ENCODE results near the gene CCM2L. TPM values are rescaled to one million over a fixed set of nuclear protein-coding genes. Genes with fewer than 3 reads are reported as not detected.

CCM2L gene
- total RNA-seq, 2 experiments from 2014 or later = not detected

DNA sequence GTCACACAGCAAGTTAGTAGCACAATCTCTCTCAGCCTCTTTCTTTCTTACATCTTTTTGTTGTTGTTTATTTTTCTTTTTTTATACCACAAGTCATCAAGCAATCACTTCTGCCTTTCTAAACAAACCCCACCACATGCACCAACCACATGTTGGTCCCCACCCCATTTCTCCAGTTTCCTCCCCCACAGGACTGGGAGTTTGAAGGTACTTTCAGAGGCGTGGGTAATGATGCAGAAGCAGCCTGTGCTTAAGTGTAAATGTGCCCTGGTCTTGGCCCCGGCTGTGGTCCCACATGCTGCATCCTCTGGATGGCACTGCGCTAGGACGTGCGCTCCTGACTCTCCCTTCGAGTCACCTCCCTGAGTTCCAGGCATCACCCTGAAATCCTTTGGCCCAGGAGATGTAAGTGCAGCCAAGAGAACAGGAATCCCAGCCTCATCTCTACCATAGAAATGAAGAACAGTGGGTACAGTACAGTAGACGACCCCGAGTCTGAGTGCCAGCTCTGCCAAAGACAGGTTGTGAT is 47.5 kb downstream of the CCM2L start:
- Mint-ChIP-seq H3K4me3 (no peak overlapping the region), H3K4me1 (peaks cover 8% of the 10 kb centered on the region), H3K36me3 (no peaks in the 10 kb centered on the region), H3K27me3 (peaks cover 66% of the 10 kb centered on the region), H3K9me3 (ENCODE audit: low read depth) (no peaks in the 10 kb centered on the region), H3K27ac (no peak overlapping the region)
- DNase-seq (no peak), ATAC-seq (no peak)
- CTCF ChIA-PET = interaction anchor here (0.7 kb wide), 1 partner anchor 369 kb away, joined by 3 read pairs; no protein-coding TSS in a partner anchor

DNA sequence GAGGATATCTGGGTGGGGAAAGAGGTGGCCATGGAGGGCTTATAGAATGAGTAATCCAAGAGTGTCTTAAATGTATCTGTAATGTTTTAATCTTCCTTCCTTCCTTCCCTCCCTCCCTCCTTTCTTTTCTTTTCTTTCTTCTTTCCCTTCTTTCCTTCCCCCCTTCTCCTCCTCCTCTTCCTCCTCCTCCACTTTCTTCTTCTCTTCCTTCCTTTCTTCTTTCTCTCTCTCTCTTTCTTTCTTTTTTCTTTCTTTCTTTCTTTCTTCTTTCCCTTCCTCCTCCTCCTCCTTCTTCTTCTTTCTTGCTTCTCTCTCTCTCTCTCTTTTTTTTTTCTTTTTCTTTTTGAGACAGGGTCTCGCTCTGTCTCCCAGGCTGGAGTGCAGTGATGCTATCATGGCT is 49.0 kb downstream of the CCM2L start:
- no peak overlapping the region for H3K4me3 Mint-ChIP-seq
- H3K4me1 Mint-ChIP-seq = peaks cover 9% of the 10 kb centered on the region
- peaks cover 54% of the 10 kb centered on the region for H3K27me3 Mint-ChIP-seq
- H3K9me3 Mint-ChIP-seq (ENCODE audit: low read depth) = no peaks in the 10 kb centered on the region
- H3K36me3 Mint-ChIP-seq = no peaks in the 10 kb centered on the region
- no peak overlapping the region for H3K27ac Mint-ChIP-seq
- ATAC-seq (no peak), DNase-seq (no peak)
- CTCF ChIA-PET = interaction anchor here (1.3 kb wide), 1 partner anchor 16 kb away, joined by 3 read pairs; no protein-coding TSS in a partner anchor

DNA sequence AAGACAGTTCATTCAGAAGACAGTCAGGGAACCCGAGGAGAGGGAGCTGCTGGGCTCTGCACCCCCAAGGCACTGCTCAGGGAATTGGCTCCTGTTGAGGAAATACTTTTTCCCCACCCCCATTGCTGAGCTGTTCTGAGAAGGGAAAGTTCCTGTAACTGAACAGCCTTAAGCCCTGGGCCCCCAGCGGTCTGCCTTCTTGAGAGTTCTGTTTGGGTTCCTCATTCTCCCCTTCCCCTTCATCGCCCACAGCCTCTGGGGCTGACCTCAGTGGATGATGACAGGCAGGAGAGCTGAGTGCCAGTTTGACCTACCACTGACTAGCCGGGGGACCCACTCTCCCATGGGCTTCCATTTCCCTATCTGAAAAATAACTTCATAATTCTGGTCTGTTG is 52.5 kb downstream of the CCM2L start:
- H3K36me3 Mint-ChIP-seq = no peaks in the 10 kb centered on the region
- CTCF ChIA-PET = interaction anchor here (1.0 kb wide), 1 partner anchor 29 kb away, joined by 3 read pairs; no protein-coding TSS in a partner anchor
- H3K27ac Mint-ChIP-seq = no peak overlapping the region
- ATAC-seq (no peak), DNase-seq (no peak)
- H3K27me3 Mint-ChIP-seq = peaks cover 46% of the 10 kb centered on the region
- no peaks in the 10 kb centered on the region for H3K9me3 Mint-ChIP-seq (ENCODE audit: low read depth)
- peaks cover 9% of the 10 kb centered on the region for H3K4me1 Mint-ChIP-seq
- no peak overlapping the region for H3K4me3 Mint-ChIP-seq

DNA sequence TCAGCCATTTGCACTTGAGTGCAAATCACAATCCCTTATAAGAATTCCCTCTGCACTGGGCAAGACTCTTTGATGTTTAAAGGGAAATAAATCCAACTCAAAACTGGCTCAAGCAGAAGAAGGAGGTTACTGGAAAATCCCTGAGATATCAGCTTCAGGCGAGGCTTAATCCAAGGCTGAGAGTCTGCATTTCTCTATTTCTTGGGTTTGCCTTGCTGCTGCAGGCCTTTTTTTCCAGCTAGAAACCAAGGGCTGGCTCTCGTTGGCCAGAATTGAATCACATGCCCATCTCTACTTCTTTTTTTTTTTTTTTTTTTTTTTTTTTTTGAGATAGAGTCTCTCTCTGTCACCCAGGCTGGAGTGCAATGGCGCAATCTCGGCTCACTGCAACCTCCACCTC is 53.5 kb downstream of the CCM2L start:
- DNase-seq = no peak
- Mint-ChIP-seq H3K36me3 (no peaks in the 10 kb centered on the region), H3K4me3 (no peak overlapping the region), H3K27ac (no peak overlapping the region), H3K9me3 (ENCODE audit: low read depth) (no peaks in the 10 kb centered on the region), H3K4me1 (peaks cover 9% of the 10 kb centered on the region), H3K27me3 (peaks cover 38% of the 10 kb centered on the region)
- CTCF ChIA-PET = interaction anchor here (1.1 kb wide), 1 partner anchor 28 kb away, joined by 4 read pairs; no protein-coding TSS in a partner anchor
- ATAC-seq = no peak

DNA sequence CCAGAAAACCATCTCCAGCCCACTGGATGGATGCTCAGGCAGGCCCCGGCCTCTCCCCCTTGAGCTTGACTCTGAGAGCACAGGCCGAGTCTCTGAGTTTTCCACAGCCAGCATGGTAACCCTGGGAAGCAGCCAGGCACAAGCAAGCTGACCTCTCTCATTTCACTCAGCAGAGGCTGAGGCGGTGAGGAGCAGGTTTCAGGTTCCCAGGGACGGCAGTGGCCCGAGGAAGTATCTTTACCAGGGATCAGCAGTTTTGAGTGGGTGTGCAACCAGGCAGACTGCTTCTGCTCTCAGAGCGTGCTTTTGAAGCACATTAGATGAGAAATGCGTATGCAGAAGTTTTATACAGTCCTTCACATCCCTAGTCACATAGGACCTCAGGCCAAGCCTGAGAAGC is 54.4 kb downstream of the CCM2L start:
- ATAC-seq = no peak
- H3K36me3 Mint-ChIP-seq = no peaks in the 10 kb centered on the region
- peaks cover 30% of the 10 kb centered on the region for H3K27me3 Mint-ChIP-seq
- H3K9me3 Mint-ChIP-seq (ENCODE audit: low read depth) = no peaks in the 10 kb centered on the region
- no peak overlapping the region for H3K4me3 Mint-ChIP-seq
- CTCF ChIA-PET = interaction anchor here (1.1 to 1.2 kb wide), 2 partner anchors 27 to 241 kb away, joined by 3 to 4 read pairs; no protein-coding TSS in a partner anchor
- peaks cover 14% of the 10 kb centered on the region for H3K4me1 Mint-ChIP-seq
- no peak overlapping the region for H3K27ac Mint-ChIP-seq
- DNase-seq = no peak

DNA sequence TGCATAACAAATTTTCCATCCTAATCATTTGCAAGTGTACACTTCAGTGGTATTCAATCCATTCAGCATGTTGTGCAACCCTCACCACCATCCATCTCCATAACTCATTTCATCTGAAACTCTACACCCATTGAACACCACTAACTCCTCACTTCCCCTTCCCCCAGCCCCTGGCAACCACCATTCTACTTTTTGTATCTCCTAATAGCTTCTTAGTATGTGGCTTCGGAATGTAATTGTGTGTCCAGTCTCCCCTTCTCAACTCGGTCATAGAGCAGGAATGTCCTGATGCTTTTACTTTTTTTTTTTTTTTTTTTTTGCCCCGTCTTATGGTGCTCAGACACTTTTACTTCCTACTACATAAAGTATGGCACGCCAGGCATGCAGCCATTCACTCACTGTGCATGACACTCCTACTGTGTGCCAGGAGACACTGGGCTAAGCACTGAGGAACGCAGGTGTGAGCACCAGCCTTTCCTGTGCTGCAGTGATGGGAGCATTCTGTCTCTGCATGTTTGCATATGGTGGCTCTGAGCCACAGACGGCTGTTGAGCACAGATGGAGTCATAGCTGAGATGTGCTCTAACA is 57.1 kb downstream of the CCM2L start:
- Mint-ChIP-seq H3K9me3 (ENCODE audit: low read depth) (no peaks in the 10 kb centered on the region), H3K36me3 (no peaks in the 10 kb centered on the region), H3K4me3 (no peak overlapping the region), H3K27me3 (peaks cover 11% of the 10 kb centered on the region), H3K27ac (no peak overlapping the region), H3K4me1 (peaks cover 21% of the 10 kb centered on the region)
- no peak for DNase-seq
- CTCF ChIA-PET = no interaction called here
- ATAC-seq = no peak

DNA sequence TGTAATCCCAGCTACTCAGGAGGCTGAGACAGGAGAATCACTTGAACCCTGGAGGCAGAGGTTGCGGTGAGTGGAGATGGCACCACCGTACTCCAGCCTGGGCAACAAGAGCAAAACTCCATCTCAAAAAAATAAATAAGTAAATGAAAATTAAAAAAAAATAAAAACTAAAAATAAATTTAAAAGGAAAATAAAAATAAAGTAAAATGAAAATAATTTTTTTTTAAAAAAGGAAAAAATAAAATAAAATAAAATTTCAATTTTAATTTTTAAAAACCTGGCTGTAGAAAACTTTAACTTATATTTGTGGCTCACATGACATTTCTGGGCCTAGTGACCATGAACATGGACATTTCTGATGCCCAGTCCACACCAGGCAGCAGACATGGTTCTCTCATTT is 57.9 kb downstream of the CCM2L start:
- H3K4me3 Mint-ChIP-seq = no peak overlapping the region
- H3K27me3 Mint-ChIP-seq = peaks cover 8% of the 10 kb centered on the region
- H3K4me1 Mint-ChIP-seq = peaks cover 16% of the 10 kb centered on the region
- no peak overlapping the region for H3K27ac Mint-ChIP-seq
- no peaks in the 10 kb centered on the region for H3K9me3 Mint-ChIP-seq (ENCODE audit: low read depth)
- ATAC-seq (no peak), DNase-seq (no peak)
- H3K36me3 Mint-ChIP-seq = no peaks in the 10 kb centered on the region
- CTCF ChIA-PET = interaction anchor here (1.0 kb wide), 1 partner anchor 18 kb away, joined by 3 read pairs; no protein-coding TSS in a partner anchor

DNA sequence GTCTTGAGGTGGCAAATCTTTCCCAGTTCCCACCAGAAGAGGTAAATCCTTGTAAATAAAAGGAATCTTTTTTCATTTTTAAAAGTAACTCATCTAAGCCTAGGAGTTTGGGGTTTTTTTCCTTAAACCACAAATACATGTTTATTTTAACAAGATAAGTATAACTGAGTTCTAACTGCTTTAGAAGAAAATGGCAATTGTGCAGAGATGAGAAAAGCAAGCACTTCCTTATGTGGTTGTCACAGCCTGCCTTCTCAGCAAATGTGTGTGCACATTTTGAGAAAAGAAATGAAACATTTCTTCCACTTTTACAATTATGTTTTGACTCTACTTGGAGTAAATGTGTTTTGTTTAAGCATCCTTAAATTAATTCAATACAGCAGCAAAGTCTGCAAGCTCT is 59.5 kb downstream of the CCM2L start:
- CTCF ChIA-PET = interaction anchor here (0.5 kb wide), 1 partner anchor 23 kb away, joined by 3 read pairs; no protein-coding TSS in a partner anchor
- no peak for DNase-seq

DNA sequence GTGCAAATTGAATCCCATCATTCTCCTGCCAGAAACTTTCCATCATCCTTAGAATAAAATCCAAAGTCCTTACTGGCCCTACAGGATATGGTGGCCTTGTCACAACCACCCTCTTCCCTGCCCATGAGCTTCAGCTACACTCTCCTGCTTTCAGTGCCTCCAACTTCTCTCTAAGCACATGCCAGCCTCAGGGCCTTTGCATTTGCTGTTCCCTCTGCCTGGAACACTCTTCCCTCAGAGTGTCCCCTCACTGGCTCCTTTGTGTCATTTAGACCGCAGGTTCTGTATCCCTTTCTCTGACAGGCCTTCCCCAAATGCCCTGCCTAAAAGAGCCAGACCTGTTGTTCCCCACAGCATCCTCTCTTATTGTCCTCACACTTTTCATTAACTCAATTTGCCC is 60.0 kb downstream of the CCM2L start:
- Mint-ChIP-seq H3K4me3 (no peak overlapping the region), H3K27me3 (peaks cover 9% of the 10 kb centered on the region), H3K36me3 (no peaks in the 10 kb centered on the region), H3K4me1 (peaks cover 14% of the 10 kb centered on the region), H3K27ac (no peak overlapping the region), H3K9me3 (ENCODE audit: low read depth) (no peaks in the 10 kb centered on the region)
- DNase-seq = no peak
- no peak for ATAC-seq
- CTCF ChIA-PET = no interaction called here

More for the DNA sequence above, 59.5 kb downstream of the CCM2L start:
- no peaks in the 10 kb centered on the region for H3K36me3 Mint-ChIP-seq
- peaks cover 8% of the 10 kb centered on the region for H3K27me3 Mint-ChIP-seq
- no peak overlapping the region for H3K27ac Mint-ChIP-seq
- H3K4me3 Mint-ChIP-seq = no peak overlapping the region
- no peaks in the 10 kb centered on the region for H3K9me3 Mint-ChIP-seq (ENCODE audit: low read depth)
- ATAC-seq = no peak
- H3K4me1 Mint-ChIP-seq = peaks cover 14% of the 10 kb centered on the region

DNA sequence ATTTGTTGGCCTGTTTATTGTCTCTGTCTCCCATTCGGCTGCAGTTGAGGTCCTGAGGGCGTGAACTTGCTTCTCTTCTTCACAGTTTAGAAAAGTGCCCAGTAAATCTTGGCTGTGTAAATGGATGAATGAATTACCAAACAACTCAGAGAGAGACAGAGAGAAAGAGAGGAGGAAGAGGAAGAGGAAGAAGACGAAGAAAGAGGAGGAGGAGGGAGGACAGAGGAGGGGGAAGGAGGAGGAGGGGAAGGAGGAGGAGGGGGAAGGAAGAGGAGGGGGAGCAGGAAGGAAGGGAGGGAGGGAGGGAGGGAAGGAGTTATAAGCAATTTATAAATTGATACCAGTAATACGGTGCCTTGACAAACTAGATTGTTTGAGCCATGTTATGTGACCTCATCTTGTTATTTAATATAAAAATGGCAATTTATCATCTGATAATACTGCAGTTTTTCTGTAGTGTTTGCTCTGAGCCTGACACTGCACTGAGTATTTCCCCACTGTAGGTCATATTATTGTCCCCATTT is 60.5 kb downstream of the CCM2L start:
- no peak for ATAC-seq
- DNase-seq = no peak
- Mint-ChIP-seq H3K27ac (no peak overlapping the region), H3K9me3 (ENCODE audit: low read depth) (no peaks in the 10 kb centered on the region), H3K4me1 (peaks cover 14% of the 10 kb centered on the region), H3K4me3 (no peak overlapping the region), H3K27me3 (peaks cover 14% of the 10 kb centered on the region), H3K36me3 (no peaks in the 10 kb centered on the region)
- CTCF ChIA-PET = no interaction called here

DNA sequence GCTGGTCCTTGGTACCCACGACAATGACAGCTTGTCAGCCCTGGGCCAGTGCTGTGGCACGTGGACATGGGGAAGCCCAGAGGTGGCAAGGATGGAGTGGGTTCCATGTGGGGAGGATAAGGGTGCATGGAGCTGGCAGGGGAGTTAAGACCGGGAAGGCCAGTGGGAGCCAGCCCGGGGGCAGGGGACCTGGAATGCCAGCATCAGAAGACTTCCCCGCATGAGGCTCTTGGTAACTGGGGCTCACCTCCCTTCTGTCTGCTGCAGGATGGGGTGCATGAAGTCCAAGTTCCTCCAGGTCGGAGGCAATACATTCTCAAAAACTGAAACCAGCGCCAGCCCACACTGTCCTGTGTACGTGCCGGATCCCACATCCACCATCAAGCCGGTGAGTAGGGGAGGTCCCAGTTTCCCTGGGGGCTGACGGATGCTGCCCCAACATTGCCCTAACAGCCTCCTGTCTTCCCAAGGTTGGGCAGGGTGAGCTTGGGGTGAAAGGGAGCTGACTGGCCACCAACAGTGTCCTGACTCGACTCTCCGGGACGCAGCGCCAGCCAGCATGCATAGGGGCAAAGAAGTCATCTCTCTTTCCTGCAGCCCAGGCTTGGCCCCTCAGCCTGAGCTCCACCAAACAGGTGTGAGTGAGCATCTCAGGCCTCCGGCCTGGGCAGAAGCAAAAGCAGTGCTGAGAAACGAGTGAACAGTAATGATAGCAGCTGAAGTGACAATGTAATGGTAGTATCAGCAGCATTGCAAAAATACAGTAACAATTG is 61.3 kb downstream of the CCM2L start:
- ATAC-seq (no peak), DNase-seq (no peak)
- Mint-ChIP-seq H3K27ac (no peak overlapping the region), H3K36me3 (no peaks in the 10 kb centered on the region), H3K4me1 (peaks cover 14% of the 10 kb centered on the region), H3K9me3 (ENCODE audit: low read depth) (no peaks in the 10 kb centered on the region), H3K4me3 (no peak overlapping the region), H3K27me3 (peaks cover 15% of the 10 kb centered on the region)
- CTCF ChIA-PET = interaction anchor here (1.0 to 1.5 kb wide), 2 partner anchors 120 to 248 kb away, joined by 3 read pairs; partner anchors contain the start of gene PDRG1

DNA sequence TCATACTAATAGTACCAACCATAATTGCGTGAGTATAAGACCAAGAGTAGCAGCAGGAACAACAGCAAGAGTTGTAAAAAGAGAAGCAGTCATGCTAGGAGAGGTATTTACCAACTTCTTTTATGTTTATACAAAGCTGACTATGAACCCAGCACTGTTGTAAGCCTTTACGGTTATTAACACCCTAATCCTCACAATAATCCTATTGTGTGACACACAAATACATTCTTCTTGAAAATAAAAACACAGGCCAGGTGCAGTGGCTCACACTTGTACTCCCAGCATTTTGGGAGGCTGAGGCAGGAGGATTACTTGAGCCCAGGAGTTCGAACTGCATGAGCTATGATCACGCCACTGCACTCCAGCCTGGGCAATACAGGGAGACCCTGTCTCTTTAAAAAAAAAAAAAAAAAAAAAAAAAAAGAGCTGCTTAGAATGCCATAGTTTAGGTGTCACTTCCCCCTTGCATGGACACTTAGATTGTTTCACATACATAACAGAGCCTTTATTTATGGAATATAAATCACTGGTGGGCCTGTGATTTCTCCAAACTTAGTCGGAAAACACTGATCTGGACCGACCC is 62.0 kb downstream of the CCM2L start:
- ATAC-seq = no peak
- Mint-ChIP-seq H3K27me3 (peaks cover 14% of the 10 kb centered on the region), H3K27ac (no peak overlapping the region), H3K9me3 (ENCODE audit: low read depth) (no peaks in the 10 kb centered on the region), H3K4me1 (peaks cover 14% of the 10 kb centered on the region), H3K36me3 (no peaks in the 10 kb centered on the region), H3K4me3 (no peak overlapping the region)
- CTCF ChIA-PET = interaction anchor here (1.0 to 1.6 kb wide), 3 partner anchors 19 to 249 kb away, joined by 3 to 6 read pairs (median 3); partner anchors contain the start of gene PDRG1
- DNase-seq = no peak

DNA sequence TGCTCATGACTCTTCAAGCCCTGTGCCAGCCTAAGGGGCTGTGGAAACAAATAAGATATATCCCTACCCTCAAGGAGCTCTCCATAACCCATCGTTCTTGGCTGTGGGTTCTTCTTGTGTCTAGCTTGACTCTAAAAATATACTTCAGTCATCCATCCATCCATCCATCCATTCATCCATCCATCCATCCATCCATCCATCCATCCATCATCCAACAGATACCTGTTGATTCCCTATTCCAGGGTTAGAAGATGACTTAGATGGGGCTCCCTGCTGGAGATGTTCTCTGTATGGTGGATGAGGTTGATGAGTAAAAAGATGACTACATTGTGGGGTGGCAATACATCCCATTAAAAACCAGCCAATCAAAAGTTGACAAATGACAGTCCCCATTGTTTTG is 65.3 kb downstream of the CCM2L start:
- Mint-ChIP-seq H3K9me3 (ENCODE audit: low read depth) (no peaks in the 10 kb centered on the region), H3K4me3 (no peak overlapping the region), H3K4me1 (peaks cover 2% of the 10 kb centered on the region), H3K27me3 (peaks cover 24% of the 10 kb centered on the region), H3K27ac (no peak overlapping the region), H3K36me3 (no peaks in the 10 kb centered on the region)
- ATAC-seq (no peak), DNase-seq (no peak)
- CTCF ChIA-PET = interaction anchor here (1.6 kb wide), 1 partner anchor 16 kb away, joined by 3 read pairs; no protein-coding TSS in a partner anchor
